ENCODE data around the gene ACTRT1. TPM values are rescaled to one million over a fixed set of nuclear protein-coding genes. Genes with fewer than 3 reads are reported as not detected.

ACTRT1 gene
- total RNA-seq (2014; rRNA removed): not detected in 2 replicates
- polyA plus RNA-seq (2012): not detected

GRCh38 chrX:128052303-128052702 lies at the start of gene ACTRT1:
TSS of gene ACTRT1 (minus strand) at chrX:128052403. CDS start at chrX:128052206, 197 bp downstream.
- DNase-seq (ENCODE audit: low read depth): no peak

GRCh38 chrX:128078545-128078944 lies 26.3 kb upstream of the ACTRT1 start:
- no peak for DNase-seq (ENCODE audit: low read depth)

GRCh38 chrX:128057421-128057820 lies 5.2 kb upstream of the ACTRT1 start:
- no peak for DNase-seq (ENCODE audit: low read depth)

GRCh38 chrX:128051526-128051925 lies 677 bp downstream of the ACTRT1 start:
- DNase-seq (ENCODE audit: low read depth): no peak

GRCh38 chrX:128035318-128035717 lies 16.9 kb downstream of the ACTRT1 start:
- no peak for DNase-seq (ENCODE audit: low read depth)

- no peak for DNase-seq (ENCODE audit: low read depth)
Measured at GRCh38 chrX:128021566-128021965, 30.6 kb downstream of the ACTRT1 start.

- no peak for DNase-seq (ENCODE audit: low read depth)
Measured at GRCh38 chrX:128020701-128021100, 31.5 kb downstream of the ACTRT1 start.

GRCh38 chrX:128019218-128019617 lies 33.0 kb downstream of the ACTRT1 start:
- DNase-seq (ENCODE audit: low read depth): no peak

GRCh38 chrX:128012015-128012414 lies 40.2 kb downstream of the ACTRT1 start:
- no peak for DNase-seq (ENCODE audit: low read depth)

- DNase-seq (ENCODE audit: low read depth): no peak
Measured at GRCh38 chrX:128007882-128008281, 44.3 kb downstream of the ACTRT1 start.
